GM12891 (cell line): ENCODE data around the gene ZNF280A.

Experiments used
- POLR2A ChIP-seq: IDR thresholded peaks from 2 replicates; pipeline ENCODE4 v1.6.1; 2011; ENCODE audit warnings: low read depth, low read length, control low read depth
- POLR2AphosphoS5 ChIP-seq: IDR thresholded peaks from 2 replicates; pipeline ENCODE4 v1.6.1; 2011; ENCODE audit warnings: low read depth, low read length, control low read depth
- SPI1 ChIP-seq: IDR thresholded peaks from 2 replicates; pipeline ENCODE4 v1.6.1; 2011; ENCODE audit warnings: low read depth, low read length, control low read depth

- TF ChIP-seq POLR2A (no peak), POLR2AphosphoS5 (no peak), SPI1 (no peak)
These were observed 3.4 kb upstream of the ZNF280A start for GRCh38 chr22:22523494-22523893.
